H1 (cell line): Measurements from ENCODE around the gene FAM131C. TPM values are rescaled to one million over a fixed set of nuclear protein-coding genes. Genes with fewer than 3 reads are reported as not detected.

Source experiments
- CTCF ChIA-PET: fragments of 300-600 bp; sonication (Branson Sonifier 250); formaldehyde crosslinking; loops from one replicate; lab custom pipeline; 2021; ENCODE audit not compliant: partially characterized antibody; lab: Charles Lee
- POLR2A ChIA-PET: fragments of 300-600 bp; sonication (Branson Sonifier 250); formaldehyde crosslinking; loops from one replicate; lab custom pipeline; 2021; ENCODE audit warnings: inconsistent platforms; ENCODE audit not compliant: partially characterized antibody; lab: Charles Lee
- DNase-seq, 2 experiments: peaks; one replicate each; pipeline versions ENCODE4 v3.0.0 to v3.0.0-alpha.2; 2010 to 2022; ENCODE audit warnings: low spot score in 2 of 2, low read depth in 1 of 2, mixed read lengths in 1 of 2
- FAIRE-seq: peaks from 2 replicates; lab custom pipeline; 2011; peaks lifted over from hg19 to GRCh38; lab: Jason Lieb, UNC
- H2AFZ ChIP-seq: 2 replicates; pipeline ENCODE4 v1.8.1; 2012; ENCODE audit warnings: low read length, inconsistent platforms
- H2AK5ac ChIP-seq: 2 replicates; pipeline ENCODE4 v1.6.1; 2013; ENCODE audit warnings: low read depth, low read length
- H2BK120ac ChIP-seq: replicated peaks from 2 replicates; pipeline ENCODE3; 2013; ENCODE audit warnings: low read depth, low read length, inconsistent platforms
- H2BK12ac ChIP-seq: 2 replicates; pipeline ENCODE4 v1.6.1; 2013; ENCODE audit warnings: low read depth, low read length
- H2BK15ac ChIP-seq: 2 replicates; pipeline ENCODE4 v1.6.1; 2013; ENCODE audit warnings: low read length
- H2BK20ac ChIP-seq: 2 replicates; pipeline ENCODE4 v1.6.1; 2013; ENCODE audit warnings: low read length
- H2BK5ac ChIP-seq: 2 replicates; pipeline ENCODE4 v1.6.1; 2013; ENCODE audit warnings: low read depth, low read length
- H3K14ac ChIP-seq: 2 replicates; pipeline ENCODE4 v1.6.1; 2013; ENCODE audit warnings: inconsistent platforms; ENCODE audit not compliant: insufficient read length
- H3K18ac ChIP-seq: 2 replicates; pipeline ENCODE4 v1.6.1; 2013; ENCODE audit warnings: low read length; ENCODE audit errors: extremely low read depth
- H3K23ac ChIP-seq: 2 replicates; pipeline ENCODE4 v1.6.1; 2013; ENCODE audit warnings: inconsistent platforms; ENCODE audit not compliant: insufficient read length
- H3K23me2 ChIP-seq: 2 replicates; pipeline ENCODE4 v1.6.1; 2013; ENCODE audit warnings: low read depth, low read length
- H3K27ac ChIP-seq: 2 replicates; pipeline ENCODE4 v1.6.1; 2011; ENCODE audit warnings: low read depth, low read length, inconsistent platforms
- H3K27me3 ChIP-seq, 4 experiments: replicated peaks in 1 of 4; 1 replicate in 1 of 4; 2 replicates in 3 of 4; pipeline versions ENCODE4 v1.6.1 to v1.8.1; 2011 to 2013; ENCODE audit warnings: low read length in 3 of 4, mild to moderate bottlenecking in 3 of 4, inconsistent platforms in 2 of 4, mixed read lengths in 2 of 4, moderate library complexity in 1 of 4; ENCODE audit not compliant: control insufficient read depth in 3 of 4, insufficient read depth in 3 of 4; ENCODE audit errors: extremely low read depth in 1 of 4
- H3K36me3 ChIP-seq, 4 experiments: 2 replicates each; pipeline versions ENCODE4 v1.6.1 to v1.8.1; 2011 to 2013; ENCODE audit warnings: mild to moderate bottlenecking in 4 of 4, low read length in 3 of 4, moderate library complexity in 2 of 4, control low read depth in 1 of 4, inconsistent platforms in 1 of 4; ENCODE audit not compliant: insufficient read depth in 4 of 4, control insufficient read depth in 2 of 4
- H3K4ac ChIP-seq: replicated peaks from 2 replicates; pipeline ENCODE3; 2013; ENCODE audit warnings: low read length, low read depth, mixed read lengths, inconsistent platforms; ENCODE audit not compliant: insufficient read length
- H3K4me1 ChIP-seq, 4 experiments: replicated peaks in 1 of 4; 1 replicate in 1 of 4; 2 replicates in 3 of 4; pipeline versions ENCODE4 v1.6.1 to v1.8.1; 2011 to 2013; ENCODE audit warnings: low read length in 3 of 4, inconsistent platforms in 2 of 4, mixed read lengths in 1 of 4; ENCODE audit not compliant: insufficient read depth in 4 of 4, control insufficient read depth in 3 of 4
- H3K4me2 ChIP-seq, 2 experiments: 2 replicates each; pipeline versions ENCODE4 v1.6.1 to v1.8.1; 2011 to 2013; ENCODE audit warnings: low read depth in 2 of 2, low read length in 2 of 2, control low read depth in 1 of 2, inconsistent platforms in 1 of 2, mild to moderate bottlenecking in 1 of 2; ENCODE audit not compliant: insufficient read depth in 1 of 2
- H3K4me3 ChIP-seq, 4 experiments: fragments of 200-600, 300-600 bp in 1 of 4; sonication (generic), shearing (Covaris generic), sonication (Bioruptor Twin) in 1 of 4; 2 replicates each; pipeline versions ENCODE4 v1.5.1 to v1.8.1; 2011 to 2016; ENCODE audit warnings: low read length in 4 of 4, low read depth in 3 of 4, control low read depth in 2 of 4, inconsistent platforms in 2 of 4, mild to moderate bottlenecking in 2 of 4, mixed read lengths in 1 of 4, moderate library complexity in 1 of 4; ENCODE audit not compliant: insufficient read depth in 2 of 4; ENCODE audit errors: extremely low read depth in 1 of 4
- H3K56ac ChIP-seq: replicated peaks from 2 replicates; pipeline ENCODE3; 2013; ENCODE audit warnings: low read depth, mild to moderate bottlenecking, mixed read lengths, low read length, inconsistent platforms; ENCODE audit not compliant: insufficient read length
- H3K79me1 ChIP-seq: 2 replicates; pipeline ENCODE4 v1.6.1; 2013; ENCODE audit warnings: low read depth, low read length, control low read depth
- H3K79me2 ChIP-seq, 2 experiments: 2 replicates each; pipeline versions ENCODE4 v1.6.1 to v1.8.1; 2012 to 2013; ENCODE audit warnings: low read length in 2 of 2, mild to moderate bottlenecking in 2 of 2, inconsistent platforms in 1 of 2; ENCODE audit not compliant: insufficient read depth in 2 of 2, control insufficient read depth in 1 of 2
- H3K9ac ChIP-seq, 4 experiments: replicated peaks in 1 of 4; 1 replicate in 1 of 4; 2 replicates in 3 of 4; pipeline versions ENCODE4 v1.6.1 to v1.8.1; 2011 to 2013; ENCODE audit warnings: low read depth in 3 of 4, low read length in 3 of 4, control low read depth in 2 of 4, mild to moderate bottlenecking in 2 of 4, moderate library complexity in 2 of 4, inconsistent platforms in 1 of 4; ENCODE audit errors: extremely low read depth in 1 of 4
- H3K9me3 ChIP-seq, 2 experiments: 2 replicates each; pipeline versions ENCODE4 v1.6.1 to v1.8.1; 2012 to 2013; ENCODE audit warnings: mild to moderate bottlenecking in 2 of 2, moderate library complexity in 2 of 2, control low read depth in 1 of 2, inconsistent platforms in 1 of 2, low read depth in 1 of 2, low read length in 1 of 2, mixed read lengths in 1 of 2; ENCODE audit not compliant: insufficient read depth in 2 of 2
- H4K20me1 ChIP-seq, 2 experiments: replicated peaks in 1 of 2; 2 replicates each; pipeline versions ENCODE3 to v1.8.1; 2011 to 2013; ENCODE audit warnings: inconsistent platforms in 2 of 2, low read length in 2 of 2, mild to moderate bottlenecking in 1 of 2; ENCODE audit not compliant: insufficient read depth in 2 of 2, control insufficient read depth in 1 of 2
- H4K5ac ChIP-seq: 2 replicates; pipeline ENCODE4 v1.6.1; 2013; ENCODE audit warnings: low read length, low read depth, mixed read lengths, inconsistent platforms; ENCODE audit not compliant: insufficient read length
- H4K8ac ChIP-seq: 2 replicates; pipeline ENCODE4 v1.8.0; 2013; ENCODE audit warnings: mild to moderate bottlenecking, moderate library complexity, low read length, inconsistent platforms; ENCODE audit not compliant: insufficient read depth; ENCODE audit errors: extremely low read depth
- H4K91ac ChIP-seq: replicated peaks from 2 replicates; pipeline ENCODE3; 2013; ENCODE audit warnings: low read length, mixed read lengths, inconsistent platforms; ENCODE audit not compliant: insufficient read length
- SRF ChIP-seq: IDR thresholded peaks from 2 replicates; pipeline ENCODE4 v1.6.1; 2011; ENCODE audit warnings: mild to moderate bottlenecking, low read depth, low read length, moderate library complexity
- WGBS, 2 experiments: shearing (Covaris generic) in 1 of 2; methylation state at CpG; one replicate each; pipeline versions ENCODE4 v1.1.6 to v1.1.7; 2013 to 2015; ENCODE audit warnings: low lambda C conversion rate in 2 of 2, mixed read lengths in 2 of 2, inconsistent platforms in 1 of 2, low coverage in 1 of 2, missing lambda C conversion rate in 1 of 2; ENCODE audit not compliant: insufficient replicate concordance in 2 of 2, insufficient coverage in 1 of 2, insufficient read length in 1 of 2; ENCODE audit errors: extremely low coverage in 1 of 2, missing lambda C conversion rate in 1 of 2; 5-methylcytosine and 5-hydroxymethylcytosine counted together
- polyA plus RNA-seq, 7 experiments: library from polyadenylated mRNA; depleted of rRNA in 3 of 7; stranded (reverse) in 5 of 7; unstranded in 2 of 7; fragments of >200 nt in 5 of 7; fragments of 200-250 nt in 2 of 7; gene quantifications; 1 replicate in 5 of 7; 2 replicates in 1 of 7; 4 replicates in 1 of 7; pipeline versions ENCODE4 v1.2.1 to v1.2.3, GENCODE V29; 2011 to 2013; ENCODE audit warnings: missing spikeins in 2 of 7, mixed read lengths in 2 of 7
- total RNA-seq: library from RNA; stranded (reverse); fragmentation: NEBNext Ultra II Directional; extraction: Animal tissue kit (Norgen Biotek cat#: 25700); gene quantifications from 2 replicates; pipeline ENCODE4 v1.2.1, GENCODE V29; 2021

FAM131C gene
- total and polyA plus RNA-seq, 2 of the 8 experiments (the other 6 are each of a cell fraction or from before 2014, with no cell fraction given): 0.73 to 0.78 TPM

DNA sequence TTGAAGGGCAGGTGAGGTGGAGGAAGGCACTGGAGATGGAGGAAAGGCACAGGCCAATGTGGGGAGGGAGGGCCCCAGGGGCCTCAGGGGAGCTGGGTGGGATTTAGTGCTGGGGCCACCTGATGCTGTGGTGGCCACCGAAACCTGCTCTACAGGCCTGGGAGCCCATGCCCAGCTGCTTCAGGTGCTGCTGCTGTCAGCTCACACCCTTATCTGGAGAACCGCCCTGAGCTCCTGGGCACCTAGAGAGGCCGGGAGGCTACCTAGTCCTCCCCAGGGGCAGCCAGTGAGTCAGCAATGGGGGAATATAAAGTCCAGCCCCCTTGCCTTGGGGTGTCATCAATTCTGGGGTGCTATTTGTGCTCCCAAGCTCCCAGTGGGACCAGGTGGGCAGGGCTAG is 12.2 kb downstream of the FAM131C start:
- no peak overlapping the region for H3K9ac ChIP-seq
- peaks cover 0 to 4% (median 2%) of the 10 kb centered on the region in 4 experiments; a peak in 2 of 7 replicates for H3K27me3 ChIP-seq
- H3K4me1 ChIP-seq: peaks cover 0 to 12% (median 8%) of the 10 kb centered on the region in 4 experiments; a peak in 6 of 7 replicates
- no peak overlapping the region for H4K8ac ChIP-seq
- no peak overlapping the region for H2BK20ac ChIP-seq
- H2BK12ac ChIP-seq: no peak overlapping the region
- H2BK5ac ChIP-seq: no peak overlapping the region
- no peak overlapping the region for H2AFZ ChIP-seq
- no peak overlapping the region for H2BK15ac ChIP-seq
- H3K18ac ChIP-seq: no peak overlapping the region
- H2AK5ac ChIP-seq: no peak overlapping the region
- H3K79me2 ChIP-seq: no peaks in the 10 kb centered on the region
- TF ChIP-seq SRF: no peak
- no peak overlapping the region for H4K5ac ChIP-seq
- no peak overlapping the region for H3K56ac ChIP-seq
- no peak overlapping the region for H3K23ac ChIP-seq
- H4K91ac ChIP-seq: no peak overlapping the region
- no peak overlapping the region for H3K4me3 ChIP-seq
- H2BK120ac ChIP-seq: no peak overlapping the region
- ChIA-PET CTCF (interaction anchor here (1.0 to 1.5 kb wide), 4 partner anchors 11 to 258 kb away, joined by 3 to 6 read pairs (median 3); no protein-coding TSS in a partner anchor), POLR2A (interaction anchor here (1.5 kb wide), 1 partner anchor 11 kb away, joined by 3 read pairs; no protein-coding TSS in a partner anchor)
- DNase-seq (no peak), FAIRE-seq (no peak)
- no peak overlapping the region for H3K4ac ChIP-seq
- no peaks in the 10 kb centered on the region for H3K79me1 ChIP-seq
- no peaks in the 10 kb centered on the region for H3K36me3 ChIP-seq
- H3K9me3 ChIP-seq: no peaks in the 10 kb centered on the region
- H3K27ac ChIP-seq: no peak overlapping the region
- H4K20me1 ChIP-seq: no peaks in the 10 kb centered on the region
- H3K23me2 ChIP-seq: no peaks in the 10 kb centered on the region
- WGBS, 2 experiments: 90% methylated on average over 3 of the region's 3 CpGs; no CpG with 5 or more reads in 1 of the 2 experiments
- H3K14ac ChIP-seq: no peak overlapping the region
- H3K4me2 ChIP-seq: no peak overlapping the region
